Astrocyte (in vitro differentiated cells and primary cell): Measurements from ENCODE around the gene C14orf93.

Experiments used
- EZH2 ChIP-seq: IDR thresholded peaks from 2 replicates; pipeline ENCODE4 v1.6.1; 2012; ENCODE audit warnings: mild to moderate bottlenecking, low read length, inconsistent platforms; ENCODE audit not compliant: insufficient read depth
- TF ChIP-seq, protein P1 (sequence below): IDR thresholded peaks from 2 replicates; pipeline ENCODE4 v1.5.1; 2011; ENCODE audit warnings: low read depth, mild to moderate bottlenecking, inconsistent platforms, low read length, moderate library complexity; ENCODE audit not compliant: insufficient read depth

DNA sequence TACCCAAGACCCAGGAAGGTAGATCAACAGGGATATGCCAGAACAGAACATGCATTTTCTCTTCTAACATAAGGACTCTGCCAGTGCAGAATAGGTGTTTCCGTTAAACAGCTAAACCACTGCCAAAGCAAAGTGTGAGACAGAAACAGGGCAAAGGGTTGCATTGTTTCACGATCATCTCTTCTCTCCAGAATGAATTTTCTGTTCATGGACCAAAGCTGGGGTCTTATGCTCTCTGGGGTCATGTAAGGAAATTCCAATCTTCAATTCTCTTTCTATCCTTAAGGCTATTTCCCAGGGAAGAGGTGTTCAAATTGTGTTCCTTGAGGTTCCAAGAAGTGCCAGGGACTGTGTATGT is 13.8 kb upstream of the C14orf93 start:
- no peak for TF ChIP-seq EZH2
- TF ChIP-seq, protein P1, sequence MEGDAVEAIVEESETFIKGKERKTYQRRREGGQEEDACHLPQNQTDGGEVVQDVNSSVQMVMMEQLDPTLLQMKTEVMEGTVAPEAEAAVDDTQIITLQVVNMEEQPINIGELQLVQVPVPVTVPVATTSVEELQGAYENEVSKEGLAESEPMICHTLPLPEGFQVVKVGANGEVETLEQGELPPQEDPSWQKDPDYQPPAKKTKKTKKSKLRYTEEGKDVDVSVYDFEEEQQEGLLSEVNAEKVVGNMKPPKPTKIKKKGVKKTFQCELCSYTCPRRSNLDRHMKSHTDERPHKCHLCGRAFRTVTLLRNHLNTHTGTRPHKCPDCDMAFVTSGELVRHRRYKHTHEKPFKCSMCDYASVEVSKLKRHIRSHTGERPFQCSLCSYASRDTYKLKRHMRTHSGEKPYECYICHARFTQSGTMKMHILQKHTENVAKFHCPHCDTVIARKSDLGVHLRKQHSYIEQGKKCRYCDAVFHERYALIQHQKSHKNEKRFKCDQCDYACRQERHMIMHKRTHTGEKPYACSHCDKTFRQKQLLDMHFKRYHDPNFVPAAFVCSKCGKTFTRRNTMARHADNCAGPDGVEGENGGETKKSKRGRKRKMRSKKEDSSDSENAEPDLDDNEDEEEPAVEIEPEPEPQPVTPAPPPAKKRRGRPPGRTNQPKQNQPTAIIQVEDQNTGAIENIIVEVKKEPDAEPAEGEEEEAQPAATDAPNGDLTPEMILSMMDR, result no peak
